DND-41 (cell line): ENCODE measurements around the gene JAGN1.
A peak's percentile ranks its signal among the peaks of the same experiment; 100 is the strongest.

Experiments used
- ATAC-seq: fragments of 200-7000 bp; cut with Tn5 transposase; 3 replicates; pipeline ENCODE4 v1.9.1; 2021; ENCODE audit warnings: low read depth; ENCODE audit not compliant: insufficient read depth
- DNase-seq: peaks from one replicate; pipeline ENCODE4 v3.0.0-alpha.2; 2020
- H2AFZ ChIP-seq: 2 replicates; pipeline ENCODE4 v1.6.0; 2012; ENCODE audit warnings: low read depth, low read length
- H3K27ac ChIP-seq: 2 replicates; pipeline ENCODE4 v1.5.1; 2012; ENCODE audit warnings: low read length, inconsistent platforms
- H3K27me3 ChIP-seq: fragments of 200-600 bp; sonication (generic); 2 replicates; pipeline ENCODE4 v1.6.0; 2012; ENCODE audit warnings: low read length, mild to moderate bottlenecking, inconsistent platforms; ENCODE audit not compliant: insufficient read depth, poor library complexity
- H3K36me3 ChIP-seq: 2 replicates; pipeline ENCODE4 v1.5.1; 2012; ENCODE audit warnings: low read length, inconsistent platforms; ENCODE audit not compliant: insufficient read depth
- H3K4me1 ChIP-seq: 2 replicates; pipeline ENCODE4 v1.5.1; 2012; ENCODE audit warnings: mild to moderate bottlenecking, low read length; ENCODE audit not compliant: insufficient read depth
- H3K4me2 ChIP-seq: 2 replicates; pipeline ENCODE4 v1.6.0; 2012; ENCODE audit warnings: mild to moderate bottlenecking, moderate library complexity, low read length, inconsistent platforms; ENCODE audit not compliant: insufficient read depth
- H3K4me3 ChIP-seq, 2 experiments: fragments of 200-600 bp in 1 of 2; shearing (Covaris generic) in 1 of 2; 2 replicates each; pipeline ENCODE4 v1.5.1; 2012 to 2016; ENCODE audit warnings: inconsistent platforms in 2 of 2, low read length in 2 of 2, mild to moderate bottlenecking in 2 of 2, low read depth in 1 of 2, moderate library complexity in 1 of 2
- H3K79me2 ChIP-seq: 2 replicates; pipeline ENCODE4 v1.6.0; 2012; ENCODE audit warnings: low read length, inconsistent platforms; ENCODE audit not compliant: insufficient read depth
- H3K9ac ChIP-seq: 2 replicates; pipeline ENCODE4 v1.6.0; 2012; ENCODE audit warnings: low read depth, mild to moderate bottlenecking, inconsistent platforms, low read length, moderate library complexity
- H3K9me3 ChIP-seq: 2 replicates; pipeline ENCODE4 v1.5.1; 2012; ENCODE audit warnings: low read length, moderate library complexity, mild to moderate bottlenecking, inconsistent platforms; ENCODE audit not compliant: insufficient read depth, severe bottlenecking
- H4K20me1 ChIP-seq: 2 replicates; pipeline ENCODE4 v1.6.0; 2012; ENCODE audit warnings: low read length; ENCODE audit not compliant: insufficient read depth
- CTCF ChIP-seq: IDR thresholded peaks from 2 replicates; pipeline ENCODE4 v1.5.1; 2012; ENCODE audit warnings: borderline replicate concordance, low read length, moderate library complexity, mild to moderate bottlenecking; ENCODE audit not compliant: poor library complexity, severe bottlenecking; ENCODE audit errors: extremely low read depth
- EZH2 ChIP-seq: IDR thresholded peaks from 3 replicates; pipeline ENCODE4 v1.6.1; 2012; ENCODE audit warnings: borderline replicate concordance, low read depth, mild to moderate bottlenecking, moderate library complexity, low read length, inconsistent platforms; ENCODE audit not compliant: severe bottlenecking

JAGN1 gene

GRCh38 chr3:9901967-9902366, 11.6 kb downstream of the JAGN1 start:
- Histone ChIP-seq H3K4me1 (peaks cover 27% of the 10 kb centered on the region), H3K27ac (peak overlapping the region; percentile 51), H3K4me2 (peak overlapping the region; percentile 29; the same call in 1 of the 2 replicates), H2AFZ (no peak overlapping the region), H3K9ac (no peak overlapping the region; the same call in 1 of the 2 replicates), H3K9me3 (no peaks in the 10 kb centered on the region), H3K36me3 (no peaks in the 10 kb centered on the region), H3K4me3 (no peak overlapping the region), H3K27me3 (no peaks in the 10 kb centered on the region), H3K79me2 (no peaks in the 10 kb centered on the region), H4K20me1 (no peaks in the 10 kb centered on the region)
- DNase-seq (peak; percentile 78), ATAC-seq (peak; percentile 92)
- no peak for TF ChIP-seq EZH2
- no peak for TF ChIP-seq CTCF

- Histone ChIP-seq H3K27ac (peak within 1 kb of the TSS; percentile 51), H3K4me3 (no peak within 1 kb of the TSS), H4K20me1 (no peaks in the 10 kb centered on the region), H3K4me2 (peak within 1 kb of the TSS; percentile 29; the same call in 1 of the 2 replicates), H2AFZ (no peak within 1 kb of the TSS), H3K9ac (no peak within 1 kb of the TSS; the same call in 1 of the 2 replicates), H3K4me1 (peaks cover 27% of the 10 kb centered on the region), H3K79me2 (no peaks in the 10 kb centered on the region), H3K36me3 (no peaks in the 10 kb centered on the region), H3K27me3 (no peaks in the 10 kb centered on the region), H3K9me3 (no peaks in the 10 kb centered on the region)
- ATAC-seq: peak; percentile 55
- TF ChIP-seq EZH2: no peak
- TF ChIP-seq CTCF: no peak
- DNase-seq: peak; percentile 20
Measured at GRCh38 chr3:9902372-9903237, 12.2 kb downstream of the JAGN1 start, which contains the start of gene IL17RE. Gene IL17RE, plus strand, starts transcription at chr3:9902848. Its CDS starts 85 bp downstream, at chr3:9902933.

GRCh38 chr3:9903238-9903624, 12.8 kb downstream of the JAGN1 start:
- DNase-seq: no peak
- TF ChIP-seq CTCF (no peak), EZH2 (no peak)
- H3K9ac ChIP-seq: no peak overlapping the region

More at GRCh38 chr3:9903238-9903624, 12.8 kb downstream of the JAGN1 start:
- no peak for ATAC-seq
- Histone ChIP-seq H3K27me3 (no peaks in the 10 kb centered on the region), H3K27ac (peak overlapping the region; percentile 16; the same call in 1 of the 2 replicates), H3K36me3 (no peaks in the 10 kb centered on the region), H3K4me1 (peaks cover 27% of the 10 kb centered on the region), H3K79me2 (no peaks in the 10 kb centered on the region), H4K20me1 (no peaks in the 10 kb centered on the region), H3K9me3 (no peaks in the 10 kb centered on the region), H3K4me3 (no peak overlapping the region), H2AFZ (no peak overlapping the region), H3K4me2 (no peak overlapping the region)
